Peyer's patch (tissue), 4 donors: ENCODE results near the gene SLIT2. TPM values are rescaled to one million over a fixed set of nuclear protein-coding genes. Genes with fewer than 3 reads are reported as not detected.

ENCODE experiments used
- DNase-seq, 3 donors: peaks; one replicate each; pipeline ENCODE4 v3.0.0-alpha.2; 2017 to 2019
- H3K27ac ChIP-seq, 4 donors: fragments of 200-600 bp; sonication (generic); one replicate each; pipeline ENCODE4 v1.5.1; 2016 to 2019
- H3K27me3 ChIP-seq, 2 donors: fragments of 200-600 bp; sonication (generic); one replicate each; pipeline ENCODE4 v1.5.1; 2019
- H3K36me3 ChIP-seq, 3 donors: fragments of 200-600 bp; sonication (generic); one replicate each; pipeline ENCODE4 v1.5.1; 2016 to 2019
- H3K4me1 ChIP-seq, 4 donors: fragments of 200-600 bp; sonication (generic); one replicate each; pipeline ENCODE4 v1.5.1; 2016 to 2019
- H3K4me3 ChIP-seq, 4 donors: fragments of 200-600 bp; sonication (generic); 1 replicate in 3 of 4; 2 replicates in 1 of 4; pipeline ENCODE4 v1.5.1; 2016 to 2019; ENCODE audit warnings: mild to moderate bottlenecking in 1 of 4
- H3K9me3 ChIP-seq, 4 donors: fragments of 200-600 bp; sonication (generic); one replicate each; pipeline ENCODE4 v1.5.1; 2016 to 2019; ENCODE audit warnings: mild to moderate bottlenecking in 1 of 4
- POLR2A ChIP-seq, 2 donors: fragments of 450-650 bp; IDR thresholded peaks; one replicate each; pipeline ENCODE4 v1.5.1; 2017; ENCODE audit warnings: antibody characterized with exemption in 2 of 2, mild to moderate bottlenecking in 2 of 2, moderate library complexity in 2 of 2
- total RNA-seq, 4 donors: library from RNA; depleted of rRNA; stranded (reverse); fragments of >200 nt; gene quantifications; one replicate each; pipeline ENCODE4 v1.1.0, GENCODE V29; 2016
- TF ChIP-seq, protein P1 (sequence below), 6 experiments: fragments of 450-650 bp in 4 of 6; fragments of 200-600 bp in 2 of 6; sonication (generic) in 1 of 6; IDR thresholded peaks; one replicate each; pipeline ENCODE4 v1.5.1; 2017 to 2019; ENCODE audit warnings: antibody characterized with exemption in 6 of 6, mild to moderate bottlenecking in 3 of 6, moderate library complexity in 1 of 6

SLIT2 gene
- total RNA-seq, 4 donors from 2014 or later = 3.3 to 11.6 (median 5.5) TPM

DNA sequence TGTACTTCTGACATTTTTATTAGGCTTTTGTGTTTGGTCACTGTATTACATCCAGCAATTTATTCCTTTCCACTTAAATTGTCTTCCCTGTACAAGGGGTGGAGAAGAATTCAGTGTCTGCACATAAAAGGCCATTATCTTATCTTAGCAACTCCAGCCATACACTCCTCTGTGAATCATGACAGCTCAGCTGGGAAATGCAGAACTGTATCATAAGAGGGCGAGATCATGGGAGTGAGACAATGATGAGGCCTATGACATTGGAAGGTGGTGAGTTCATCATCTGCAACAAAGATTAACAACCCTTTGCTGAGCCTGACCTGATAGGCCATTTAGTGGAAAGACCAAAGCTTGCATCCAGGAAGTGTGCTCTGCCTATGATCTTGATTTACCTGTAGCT lies 33.3 kb downstream of the SLIT2 start:
- no peaks in the 10 kb centered on the region for H3K27me3 ChIP-seq
- no peaks in the 10 kb centered on the region for H3K9me3 ChIP-seq
- H3K36me3 ChIP-seq = no peaks in the 10 kb centered on the region
- no peak overlapping the region for H3K4me3 ChIP-seq
- TF ChIP-seq, protein P1, sequence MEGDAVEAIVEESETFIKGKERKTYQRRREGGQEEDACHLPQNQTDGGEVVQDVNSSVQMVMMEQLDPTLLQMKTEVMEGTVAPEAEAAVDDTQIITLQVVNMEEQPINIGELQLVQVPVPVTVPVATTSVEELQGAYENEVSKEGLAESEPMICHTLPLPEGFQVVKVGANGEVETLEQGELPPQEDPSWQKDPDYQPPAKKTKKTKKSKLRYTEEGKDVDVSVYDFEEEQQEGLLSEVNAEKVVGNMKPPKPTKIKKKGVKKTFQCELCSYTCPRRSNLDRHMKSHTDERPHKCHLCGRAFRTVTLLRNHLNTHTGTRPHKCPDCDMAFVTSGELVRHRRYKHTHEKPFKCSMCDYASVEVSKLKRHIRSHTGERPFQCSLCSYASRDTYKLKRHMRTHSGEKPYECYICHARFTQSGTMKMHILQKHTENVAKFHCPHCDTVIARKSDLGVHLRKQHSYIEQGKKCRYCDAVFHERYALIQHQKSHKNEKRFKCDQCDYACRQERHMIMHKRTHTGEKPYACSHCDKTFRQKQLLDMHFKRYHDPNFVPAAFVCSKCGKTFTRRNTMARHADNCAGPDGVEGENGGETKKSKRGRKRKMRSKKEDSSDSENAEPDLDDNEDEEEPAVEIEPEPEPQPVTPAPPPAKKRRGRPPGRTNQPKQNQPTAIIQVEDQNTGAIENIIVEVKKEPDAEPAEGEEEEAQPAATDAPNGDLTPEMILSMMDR (IDR thresholded peaks at IDR 0.05) = no peak
- TF ChIP-seq POLR2A (IDR thresholded peaks at IDR 0.05) = no peak
- no peaks in the 10 kb centered on the region for H3K4me1 ChIP-seq
- DNase-seq = no peak
- H3K27ac ChIP-seq = no peak overlapping the region

DNA sequence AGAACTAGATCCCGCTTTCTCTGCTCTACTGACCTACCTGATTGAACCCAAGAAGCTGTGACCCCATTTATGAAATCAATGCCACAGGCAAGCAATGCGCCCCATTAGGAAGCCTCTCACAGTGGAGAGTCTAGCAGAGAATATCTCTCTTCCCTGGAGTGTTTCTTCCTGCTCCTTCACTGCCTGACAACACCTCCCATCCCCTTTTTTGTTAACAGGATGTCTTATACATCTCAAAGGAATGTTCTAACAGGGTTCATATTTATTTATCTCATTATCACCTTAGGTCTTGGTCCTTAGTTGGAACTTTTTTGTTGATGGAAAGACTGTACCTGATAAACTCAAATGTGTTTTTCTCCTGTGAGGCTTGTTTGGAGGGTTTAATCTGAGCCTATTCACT lies 35.5 kb downstream of the SLIT2 start:
- Histone ChIP-seq H3K27ac (no peak overlapping the region), H3K4me3 (no peak overlapping the region), H3K36me3 (no peaks in the 10 kb centered on the region), H3K27me3 (no peaks in the 10 kb centered on the region), H3K4me1 (no peaks in the 10 kb centered on the region), H3K9me3 (no peaks in the 10 kb centered on the region)
- TF ChIP-seq POLR2A (IDR thresholded peaks at IDR 0.05) = no peak
- TF ChIP-seq, protein P1 (IDR thresholded peaks at IDR 0.05) = no peak
- no peak for DNase-seq

DNA sequence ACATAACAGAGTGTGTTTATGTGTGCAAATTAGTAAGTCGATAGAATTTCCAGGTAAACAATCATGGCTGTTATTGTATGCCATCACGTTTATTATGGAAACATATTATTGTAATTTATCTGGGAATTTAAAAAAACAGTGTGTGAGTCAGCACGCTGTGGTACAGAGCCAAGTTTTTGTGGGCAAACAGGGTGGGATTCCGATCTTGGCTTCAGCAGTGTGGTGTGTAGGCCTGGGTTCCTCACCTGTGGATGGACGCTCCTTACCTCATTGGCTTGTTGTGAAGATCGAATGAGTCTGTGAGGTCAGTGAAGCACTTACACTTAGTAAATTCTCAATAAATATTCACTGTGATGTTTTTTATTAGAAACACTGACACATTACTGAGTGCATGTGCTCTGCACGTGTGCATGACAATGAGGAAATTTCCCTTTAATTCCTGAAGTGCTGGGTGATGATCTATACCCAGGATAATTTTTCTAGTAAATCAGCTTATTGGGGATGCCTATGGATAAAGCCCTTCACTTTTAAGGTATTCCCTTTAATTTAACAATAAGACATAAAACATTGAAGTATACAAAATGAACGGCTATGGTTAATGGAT lies 36.4 kb downstream of the SLIT2 start:
- no peak overlapping the region for H3K27ac ChIP-seq
- DNase-seq = no peak
- H3K4me1 ChIP-seq = no peaks in the 10 kb centered on the region
- no peaks in the 10 kb centered on the region for H3K36me3 ChIP-seq
- H3K9me3 ChIP-seq = no peaks in the 10 kb centered on the region
- H3K27me3 ChIP-seq = no peaks in the 10 kb centered on the region
- TF ChIP-seq, protein P1 (IDR thresholded peaks at IDR 0.05) = no peak
- TF ChIP-seq POLR2A (IDR thresholded peaks at IDR 0.05) = no peak
- no peak overlapping the region for H3K4me3 ChIP-seq

DNA sequence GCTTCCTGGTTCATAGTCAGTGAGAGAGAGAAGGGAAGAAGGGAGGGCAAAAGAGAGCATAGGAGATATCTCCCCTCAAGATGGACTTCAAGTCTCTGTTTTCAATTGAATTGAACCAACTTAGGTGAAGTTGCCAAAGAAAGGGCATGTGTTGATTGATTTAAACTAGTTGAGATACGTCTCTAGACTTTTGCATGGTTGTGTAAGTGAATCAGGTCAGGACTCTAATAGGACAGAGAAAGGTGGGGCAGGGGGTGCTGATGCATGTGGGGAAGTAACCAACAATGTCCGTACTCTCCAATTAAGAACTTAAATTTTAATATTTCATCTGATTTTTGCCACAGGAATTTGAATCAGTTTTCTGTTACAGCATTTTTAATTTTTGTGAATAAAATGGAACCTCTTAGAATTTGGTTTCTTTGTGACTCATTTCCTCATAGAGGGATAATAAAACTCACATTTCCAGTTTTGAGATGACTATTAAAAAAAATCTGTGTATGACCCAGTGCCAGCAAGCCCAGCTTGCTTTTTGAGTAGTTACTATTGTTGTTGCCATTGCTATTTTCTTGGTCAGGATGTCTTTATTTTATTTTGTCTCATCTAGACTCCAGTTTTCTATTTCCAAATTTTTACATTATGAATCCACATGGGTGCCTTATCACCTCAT lies 37.3 kb downstream of the SLIT2 start:
- no peak overlapping the region for H3K4me3 ChIP-seq
- H3K4me1 ChIP-seq = no peaks in the 10 kb centered on the region
- H3K27ac ChIP-seq = no peak overlapping the region
- TF ChIP-seq POLR2A (IDR thresholded peaks at IDR 0.05) = no peak
- TF ChIP-seq, protein P1 (IDR thresholded peaks at IDR 0.05) = no peak
- H3K36me3 ChIP-seq = no peaks in the 10 kb centered on the region
- H3K9me3 ChIP-seq = no peaks in the 10 kb centered on the region
- no peaks in the 10 kb centered on the region for H3K27me3 ChIP-seq
- DNase-seq = no peak

DNA sequence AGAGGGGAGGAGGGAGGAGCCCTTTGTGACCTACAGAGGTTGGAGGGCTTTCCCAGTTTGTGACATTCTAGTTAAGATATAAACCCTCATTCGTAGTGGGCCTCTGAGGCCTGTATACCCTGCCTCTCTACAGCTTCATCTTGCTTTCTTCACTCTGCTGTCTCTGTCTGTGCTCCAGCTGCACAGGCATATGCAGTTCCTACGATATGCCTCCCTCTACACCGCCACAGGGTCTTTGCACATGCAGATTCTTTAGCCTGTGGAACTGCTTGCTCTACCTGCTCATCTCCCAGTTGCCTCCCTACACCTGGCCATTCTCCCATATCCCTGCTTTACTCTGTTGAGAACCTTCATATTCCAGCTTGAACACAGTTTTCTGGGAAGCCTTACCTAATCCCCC lies 38.1 kb downstream of the SLIT2 start:
- TF ChIP-seq, protein P1 (IDR thresholded peaks at IDR 0.05) = no peak
- no peak for TF ChIP-seq POLR2A (IDR thresholded peaks at IDR 0.05)
- Histone ChIP-seq H3K4me1 (no peaks in the 10 kb centered on the region), H3K4me3 (no peak overlapping the region), H3K27ac (no peak overlapping the region), H3K36me3 (no peaks in the 10 kb centered on the region), H3K27me3 (no peaks in the 10 kb centered on the region), H3K9me3 (no peaks in the 10 kb centered on the region)
- DNase-seq = no peak
